ENCODE data around the gene PLK5. TPM values are rescaled to one million over a fixed set of nuclear protein-coding genes. Genes with fewer than 3 reads are reported as not detected.

Gene PLK5
- total RNA-seq, 1 experiment from 2014 or later = 0.57 TPM

- H3K79me1 ChIP-seq (ENCODE audit: insufficient read depth, low read depth, low read length, poor library complexity, severe bottlenecking) = no peaks in the 10 kb centered on the region
- WGBS (ENCODE audit: extremely low coverage, insufficient read length, low lambda C conversion rate) = no CpG with 5 or more reads among the region's 46 CpGs
- H2BK15ac ChIP-seq (ENCODE audit: low read depth, low read length) = no peak overlapping the region
- H3T11ph ChIP-seq (ENCODE audit: low read length) = no peak overlapping the region
- peak overlapping the region; percentile 61 for H3K18ac ChIP-seq (ENCODE audit: insufficient read length, low read depth, low read length)
- peaks cover 0 to 4% of the 10 kb centered on the region in 2 experiments; a peak in 1 of 5 replicates for H3K9me3 Mint-ChIP-seq
- H3K27ac Mint-ChIP-seq = peak overlapping the region; percentile 95 to 99 (median 99); a peak in 6 of 7 replicates
- H3K27ac ChIP-seq (ENCODE audit: insufficient read length, low read depth, low read length) = no peak overlapping the region
- H3K27me3 Mint-ChIP-seq (ENCODE audit: low read depth) = peaks cover 72% of the 10 kb centered on the region
- no peak overlapping the region for H2BK5ac ChIP-seq (ENCODE audit: insufficient read length, low read length)
- peak overlapping the region; percentile 14 for H3K4me2 ChIP-seq (ENCODE audit: insufficient read depth, insufficient read length, low read length)
- no peaks in the 10 kb centered on the region for H4K20me1 ChIP-seq (ENCODE audit: control insufficient read depth, insufficient read depth, insufficient read length)
- no peaks in the 10 kb centered on the region for H3K4me1 ChIP-seq (ENCODE audit: insufficient read depth, low read length)
- H2BK20ac ChIP-seq (ENCODE audit: low read depth, low read length, poor library complexity, severe bottlenecking) = no peak overlapping the region
- peaks cover 13 to 20% of the 10 kb centered on the region in 2 experiments for H3K4me1 Mint-ChIP-seq
- no peak overlapping the region for H2AFZ ChIP-seq (ENCODE audit: low read length)
- H3K4me3 Mint-ChIP-seq = peak overlapping the region; percentile 86 to 96
- H4K5ac ChIP-seq (ENCODE audit: insufficient read length, low read depth, low read length) = no peak overlapping the region
- no peak overlapping the region for H2BK12ac ChIP-seq (ENCODE audit: insufficient read length, low read depth, low read length)
- no peak overlapping the region for H3K56ac ChIP-seq (ENCODE audit: insufficient read length, low read depth, low read length)
- H3K9ac ChIP-seq (ENCODE audit: extremely low read depth, insufficient read length, low read length) = no peak overlapping the region
- H3K14ac ChIP-seq (ENCODE audit: insufficient read depth, low read length) = no peak overlapping the region
- H2BK120ac ChIP-seq (ENCODE audit: low read depth, low read length, poor library complexity, severe bottlenecking) = no peak overlapping the region
- no peak overlapping the region for H3K4ac ChIP-seq (ENCODE audit: low read depth, low read length)
- no peak overlapping the region for H4K8ac ChIP-seq (replicated peaks; ENCODE audit: insufficient read length, low read depth, low read length)
- no peak overlapping the region for H4K91ac ChIP-seq (ENCODE audit: insufficient read length, low read depth, low read length)
- H3K9me3 ChIP-seq (ENCODE audit: control insufficient read depth, low read depth, low read length) = no peaks in the 10 kb centered on the region
- H3K79me2 ChIP-seq (ENCODE audit: insufficient read depth, low read length) = no peaks in the 10 kb centered on the region
- TF ChIP-seq CTCF (conservative IDR thresholded peaks at IDR 0.05) = no peak
- no peak overlapping the region for H3K23ac ChIP-seq (ENCODE audit: insufficient read length, low read depth, low read length)
- H3K36me3 Mint-ChIP-seq (ENCODE audit: insufficient read depth in 1 of 3, low read depth in 3 of 3) = no peaks in the 10 kb centered on the region
- DNase-seq = peak; percentile 98
- H3K27me3 ChIP-seq (ENCODE audit: insufficient read depth, low read length) = no peaks in the 10 kb centered on the region; the same call in 1 of the 2 replicates
- peaks cover 11% of the 10 kb centered on the region for H3K23me2 ChIP-seq (ENCODE audit: insufficient read length, low read depth, low read length, poor library complexity, severe bottlenecking)
- H2AK5ac ChIP-seq (ENCODE audit: insufficient read length, low read length) = no peak overlapping the region
Measured at GRCh38 chr19:1507763-1508506, 15.9 kb upstream of the PLK5 start.
